NCI-H1694 (cell line): ENCODE data around the gene TMTC2.

Experiments
- DNase-seq: peaks from one replicate; lab custom pipeline; 2025; lab: John Stamatoyannopoulos, UW

The TMTC2 gene

GRCh38 chr12:82953397-82953796 is 266.7 kb downstream of the TMTC2 start:
- DNase-seq = no peak

DNA sequence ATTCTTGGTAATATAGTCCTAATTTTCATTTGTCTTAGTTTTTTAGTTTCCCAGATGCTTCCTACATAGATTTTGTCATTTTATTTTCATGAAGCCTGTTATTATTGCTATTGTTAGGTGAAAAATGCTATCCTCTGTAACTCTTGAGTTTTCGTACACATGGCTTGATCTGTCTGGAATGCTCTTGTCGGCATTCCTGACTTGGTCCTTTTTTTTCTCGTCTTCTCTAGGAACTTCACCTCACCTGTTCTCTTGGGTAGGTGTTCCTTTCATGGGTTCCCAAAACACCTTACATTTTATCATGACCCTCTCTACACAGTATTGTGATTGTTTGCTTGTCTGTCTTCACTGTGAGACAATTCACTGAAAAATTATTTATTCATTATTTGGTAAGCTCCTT is 267.4 kb downstream of the TMTC2 start:
- no peak for DNase-seq

- no peak for DNase-seq
Observed at GRCh38 chr12:82954572-82954971, 267.9 kb downstream of the TMTC2 start.

- DNase-seq = no peak
Observed at GRCh38 chr12:82955043-82955442, 268.3 kb downstream of the TMTC2 start.

- DNase-seq = no peak
Observed at GRCh38 chr12:82958966-82959365, 272.3 kb downstream of the TMTC2 start.

DNA sequence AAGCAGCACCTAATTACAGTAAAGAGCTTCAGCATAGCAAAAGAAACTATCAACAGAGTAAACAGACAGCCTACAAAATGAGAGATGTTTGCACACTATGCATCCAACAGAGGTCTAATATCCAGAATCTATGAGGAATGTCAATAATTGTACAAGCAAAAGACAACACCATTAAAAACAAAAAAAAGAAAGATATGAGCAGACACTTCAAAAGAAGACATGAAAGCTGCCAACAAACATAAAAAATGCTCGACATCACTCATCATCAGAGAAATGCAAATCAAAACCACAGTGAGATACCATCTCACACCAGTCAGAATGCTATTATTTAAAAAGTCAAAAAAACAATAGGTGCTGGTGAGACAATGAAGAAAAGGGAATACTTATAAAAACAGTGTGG is 273.1 kb downstream of the TMTC2 start:
- DNase-seq = no peak

GRCh38 chr12:82961835-82962234 is 275.1 kb downstream of the TMTC2 start:
- no peak for DNase-seq

DNA sequence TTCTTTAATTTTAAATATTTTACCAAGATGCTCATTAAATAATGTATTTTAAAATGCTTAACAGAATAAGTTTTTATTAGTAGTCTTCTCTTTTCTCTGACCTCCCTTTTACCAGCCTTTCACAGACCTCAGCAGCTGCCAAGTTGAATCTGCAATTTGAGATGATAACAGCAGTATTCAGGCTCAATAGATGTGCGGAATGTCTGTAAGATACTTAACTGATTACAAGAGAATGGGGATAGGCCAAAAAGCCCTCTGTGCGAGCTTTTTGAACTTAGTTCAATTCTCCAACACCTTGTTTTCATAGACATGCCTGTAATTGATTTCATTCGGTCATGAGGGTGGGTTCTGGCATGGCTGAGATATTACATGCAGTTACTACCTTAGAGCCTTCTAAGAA is 277.2 kb downstream of the TMTC2 start:
- no peak for DNase-seq

GRCh38 chr12:82964446-82964845 is 277.7 kb downstream of the TMTC2 start:
- DNase-seq = no peak

DNA sequence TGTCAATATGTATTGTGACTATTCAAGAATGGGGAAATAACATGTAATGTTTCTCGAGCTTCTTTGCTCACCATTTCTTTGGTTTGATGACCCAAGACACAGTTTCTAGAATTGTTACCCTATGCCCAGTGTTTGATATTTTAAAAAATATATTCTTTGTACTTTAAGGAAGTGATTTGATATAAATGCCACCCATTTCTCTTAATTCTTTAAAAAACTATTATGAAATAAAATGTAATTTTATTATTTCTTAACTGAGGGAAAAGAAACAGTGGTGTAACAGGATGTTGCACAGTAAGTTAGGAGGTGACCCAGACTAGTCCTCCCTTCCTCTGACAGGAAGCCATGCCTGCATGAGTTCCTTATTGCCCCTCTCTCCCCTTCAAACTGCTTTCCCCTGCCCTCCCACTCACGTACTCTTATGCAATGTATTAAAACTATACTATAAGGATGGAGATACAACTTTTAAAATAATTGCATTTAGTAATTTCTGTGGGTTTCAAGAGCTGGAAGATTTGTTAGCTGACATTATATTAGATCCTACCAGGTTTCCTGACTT is 279.4 kb downstream of the TMTC2 start:
- DNase-seq = no peak

DNA sequence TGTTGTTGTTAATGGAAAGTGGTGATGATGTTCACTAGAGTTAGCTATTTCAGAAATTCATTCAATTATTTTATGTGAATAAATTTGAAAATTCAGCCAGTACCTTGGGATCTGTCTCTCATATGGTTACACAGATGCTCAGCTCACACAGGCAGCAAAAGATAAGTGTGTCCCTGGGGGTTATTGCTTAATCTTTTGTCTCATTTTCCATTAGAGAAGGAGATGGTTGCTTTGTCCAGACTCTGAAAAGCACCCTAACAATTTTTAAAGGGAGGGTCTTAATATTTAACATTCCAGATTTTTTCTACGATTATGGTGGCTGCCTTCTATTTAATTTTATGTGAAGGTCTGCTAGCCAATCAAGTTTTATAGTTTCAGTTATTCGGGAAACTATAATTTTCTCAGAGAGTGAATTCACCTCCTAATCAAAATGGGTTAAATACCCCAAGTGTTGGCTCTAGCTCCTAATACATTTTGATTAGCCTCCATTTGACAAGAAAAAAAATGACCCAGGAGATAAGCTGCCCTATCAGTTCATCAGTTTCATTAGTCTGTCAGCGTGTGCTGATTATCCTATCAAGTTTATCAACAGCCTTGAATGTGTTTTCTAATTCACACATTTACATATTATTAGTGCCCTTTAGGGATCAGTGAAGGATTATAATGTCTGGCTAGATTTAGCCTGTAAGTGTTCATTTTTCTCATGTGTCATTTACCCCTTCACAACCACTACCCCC is 282.1 kb downstream of the TMTC2 start:
- no peak for DNase-seq

GRCh38 chr12:82970614-82971013 is 283.9 kb downstream of the TMTC2 start:
- DNase-seq = no peak

- no peak for DNase-seq
Observed at GRCh38 chr12:82971584-82971983, 284.9 kb downstream of the TMTC2 start.

DNA sequence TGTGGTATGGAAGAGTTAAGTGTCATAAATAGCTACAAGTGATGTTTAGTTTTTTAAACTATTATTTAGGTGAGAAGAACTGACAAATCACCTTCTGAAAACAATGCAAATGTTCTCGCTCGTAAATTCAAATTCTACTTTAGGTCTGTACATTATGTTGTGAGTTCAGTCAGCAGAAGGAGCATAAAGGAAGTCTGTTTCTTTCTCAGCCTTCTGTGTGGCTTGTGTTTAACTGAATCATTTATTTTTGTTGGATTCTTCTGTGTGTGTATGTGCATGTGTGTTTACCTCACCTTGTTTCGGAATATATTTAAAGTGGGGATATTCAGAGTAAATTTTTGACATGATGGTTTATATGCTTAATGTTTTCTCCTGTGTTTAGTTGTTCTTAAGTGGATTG is 285.9 kb downstream of the TMTC2 start:
- DNase-seq = no peak

GRCh38 chr12:82973592-82973991 is 286.9 kb downstream of the TMTC2 start:
- no peak for DNase-seq

- no peak for DNase-seq
Observed at GRCh38 chr12:82981150-82981549, 294.4 kb downstream of the TMTC2 start.

DNA sequence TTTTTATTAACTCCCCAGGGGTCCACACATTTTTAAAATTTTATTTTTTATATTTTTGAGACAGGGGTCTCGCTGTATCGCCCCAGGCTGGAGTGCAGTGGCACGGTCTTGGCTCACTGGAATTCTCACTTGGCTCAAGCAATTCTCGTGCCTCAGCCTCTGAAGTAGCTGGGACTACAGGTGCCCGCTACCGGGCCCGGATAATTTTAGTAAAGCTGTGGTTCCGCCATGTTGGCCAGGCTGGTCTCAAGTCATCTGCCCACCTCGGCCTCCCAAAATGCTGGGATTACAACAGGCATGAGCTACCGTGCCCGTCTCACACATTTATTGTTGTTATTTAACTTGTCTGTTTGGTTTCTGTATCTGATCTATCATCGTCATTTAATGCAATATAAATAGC is 307.4 kb downstream of the TMTC2 start:
- no peak for DNase-seq

GRCh38 chr12:82996168-82996812 is 309.6 kb downstream of the TMTC2 start:
- no peak for DNase-seq

- DNase-seq = no peak
Observed at GRCh38 chr12:82998509-82998908, 311.8 kb downstream of the TMTC2 start.

GRCh38 chr12:83003026-83003425 is 316.3 kb downstream of the TMTC2 start:
- DNase-seq = no peak

- no peak for DNase-seq
Observed at GRCh38 chr12:83005534-83006197, 319.0 kb downstream of the TMTC2 start.

DNA sequence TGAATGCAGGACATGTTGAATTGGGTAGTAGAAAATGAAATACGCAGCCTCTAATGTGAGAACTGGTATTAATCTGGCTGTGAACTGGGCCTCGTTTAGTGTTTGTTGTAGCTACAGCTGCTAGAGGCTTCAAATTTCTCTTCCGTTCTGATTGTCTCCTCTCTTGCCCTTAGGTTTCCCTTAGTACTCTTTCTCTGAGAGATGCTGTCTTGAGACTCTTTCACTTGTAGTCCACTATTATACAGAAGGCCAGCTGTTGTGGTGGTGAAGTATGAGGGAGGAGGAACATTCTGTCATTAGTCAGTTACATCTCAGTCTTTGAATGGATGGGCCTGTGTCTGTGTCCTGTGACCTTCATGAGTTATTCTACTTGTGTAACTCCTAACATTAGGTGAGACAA is 322.0 kb downstream of the TMTC2 start:
- no peak for DNase-seq

DNA sequence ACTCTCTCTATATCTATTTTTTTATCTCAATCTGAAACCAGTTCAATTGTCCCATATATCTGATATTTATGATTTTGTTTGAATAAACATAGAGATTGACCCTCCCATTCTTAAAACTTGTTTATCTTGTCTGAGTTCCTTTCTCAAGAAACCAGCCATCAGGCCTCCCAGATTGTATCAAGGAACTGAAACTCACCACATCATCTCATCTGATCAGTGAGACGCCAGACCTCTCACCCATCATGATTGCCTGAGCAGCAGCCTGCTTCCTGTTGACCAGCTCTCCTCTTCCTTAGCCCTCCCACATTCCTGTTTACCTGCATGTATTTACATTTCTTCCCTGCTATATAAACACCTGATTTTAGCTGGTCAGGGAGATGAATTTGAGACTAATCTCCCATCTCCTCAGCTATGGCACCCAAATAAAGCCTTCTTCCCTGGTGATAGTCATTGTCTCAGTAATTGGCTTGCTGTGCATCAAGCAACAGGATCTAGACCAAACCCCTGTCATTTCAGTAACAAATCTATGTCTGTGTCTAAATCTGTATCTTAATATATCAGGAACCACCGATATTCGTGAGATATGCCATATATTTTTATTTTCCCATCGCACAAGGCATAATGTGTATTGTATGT is 323.6 kb downstream of the TMTC2 start:
- no peak for DNase-seq
